Stimulated activated CD4-positive, alpha-beta T cell treated with anti-CD3 and anti-CD28 coated beads, TNF-alpha, amount 100 ng/mL, for 4 hours (primary cell): ENCODE results near the gene AGFG1.

ENCODE experiments used
- DNase-seq, 3 experiments: peaks; one replicate each; pipeline ENCODE4 v3.0.0-alpha.2; 2020; ENCODE audit warnings: low read depth in 3 of 3

The AGFG1 gene

DNA sequence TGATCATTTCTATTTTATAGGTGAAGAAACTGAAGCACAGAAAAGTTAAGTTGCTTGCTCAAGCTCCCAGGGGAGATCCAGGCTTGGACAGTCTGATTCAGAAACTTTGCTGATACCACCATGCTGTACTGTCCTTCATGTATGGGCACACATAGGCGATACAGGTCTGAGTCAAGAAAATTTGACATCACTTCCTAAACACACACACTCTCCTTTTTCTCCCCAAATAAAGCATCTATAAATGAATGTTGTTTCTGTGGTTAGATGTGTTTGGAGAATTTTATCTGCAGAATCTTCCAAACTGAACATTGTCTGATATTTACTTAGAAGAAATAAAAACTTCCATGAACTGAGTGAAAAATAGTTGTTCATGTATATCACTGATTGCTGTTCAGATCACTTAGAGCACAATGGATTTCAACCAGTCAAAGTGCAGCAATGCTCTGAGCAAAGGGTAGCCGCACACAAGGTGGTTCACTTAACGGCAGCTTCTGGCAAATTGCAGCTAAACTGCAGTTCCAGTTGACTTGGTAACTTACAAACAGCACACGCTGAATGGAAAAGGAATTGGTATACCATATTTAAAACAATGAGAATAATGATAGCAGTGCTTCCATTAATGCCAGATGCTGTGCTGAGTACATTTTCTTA lies 10.0 kb upstream of the AGFG1 start:
- no peak for DNase-seq

GRCh38 chr2:227462462-227462951 lies 9.4 kb upstream of the AGFG1 start:
- DNase-seq: no peak

GRCh38 chr2:227462972-227463931 lies 8.7 kb upstream of the AGFG1 start:
- no peak for DNase-seq

- no peak for DNase-seq
These were observed 7.6 kb upstream of the AGFG1 start for GRCh38 chr2:227464361-227464760.

- DNase-seq: no peak
These were observed 7.1 kb upstream of the AGFG1 start for GRCh38 chr2:227464851-227465250.

DNA sequence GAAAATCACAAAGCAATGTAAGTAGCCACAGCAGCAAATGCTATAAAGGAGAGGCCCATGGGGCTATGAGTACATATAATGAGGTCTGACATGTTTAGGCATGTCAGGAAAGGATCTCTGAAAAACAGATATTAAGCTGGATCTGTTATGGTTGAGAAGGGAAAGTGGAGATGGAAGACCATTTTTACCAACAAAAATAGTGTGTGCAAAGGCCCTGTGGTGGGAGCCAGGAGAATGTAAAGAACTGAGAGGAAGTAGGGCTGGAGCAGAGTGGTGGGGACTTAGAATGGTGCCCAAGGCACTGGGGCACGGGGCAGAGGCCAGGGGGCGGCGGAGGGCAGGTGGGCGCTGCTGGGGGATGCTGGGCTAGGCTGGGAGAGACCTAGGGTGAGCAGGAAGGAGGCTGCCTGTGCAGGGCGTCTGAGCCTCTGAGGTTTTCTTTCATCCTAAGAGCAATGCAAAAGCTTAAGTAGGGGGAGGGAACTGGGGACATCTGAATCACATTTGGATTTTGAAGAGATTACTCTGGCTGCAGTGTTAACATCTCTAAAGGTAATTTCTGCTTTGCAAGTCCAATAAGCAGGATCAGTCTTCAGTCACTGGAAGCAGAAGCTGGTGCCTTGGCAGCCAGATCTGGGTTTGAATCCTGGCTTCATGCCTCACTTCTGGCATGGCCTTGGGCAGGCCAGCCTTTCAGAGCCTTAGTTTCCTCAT lies 4.9 kb upstream of the AGFG1 start:
- no peak for DNase-seq

DNA sequence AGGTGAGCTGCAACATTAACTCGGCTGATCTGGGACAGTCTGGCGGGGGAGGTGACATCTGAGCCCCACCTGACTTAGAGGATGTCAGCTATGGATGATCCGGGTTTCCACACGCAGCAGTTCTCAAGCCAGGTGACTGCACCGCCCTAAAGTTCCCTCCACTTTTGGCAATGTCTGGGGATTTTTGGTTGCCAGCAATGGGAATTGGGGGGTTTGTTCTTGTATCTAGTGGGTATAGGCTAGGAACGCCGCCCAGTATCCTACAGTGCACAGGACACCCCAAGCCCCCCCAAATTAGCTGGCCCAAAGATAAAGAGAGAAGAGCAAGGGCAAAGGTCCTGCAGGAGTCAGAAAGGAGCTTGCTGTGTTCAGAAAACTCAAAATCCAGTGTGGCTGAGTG lies 544 bp upstream of the AGFG1 start:
- no peak for DNase-seq

- peak in 2 of 3 experiments; percentile 43 to 52 for DNase-seq
These were observed 537 bp downstream of the AGFG1 start for GRCh38 chr2:227472265-227473121.

DNA sequence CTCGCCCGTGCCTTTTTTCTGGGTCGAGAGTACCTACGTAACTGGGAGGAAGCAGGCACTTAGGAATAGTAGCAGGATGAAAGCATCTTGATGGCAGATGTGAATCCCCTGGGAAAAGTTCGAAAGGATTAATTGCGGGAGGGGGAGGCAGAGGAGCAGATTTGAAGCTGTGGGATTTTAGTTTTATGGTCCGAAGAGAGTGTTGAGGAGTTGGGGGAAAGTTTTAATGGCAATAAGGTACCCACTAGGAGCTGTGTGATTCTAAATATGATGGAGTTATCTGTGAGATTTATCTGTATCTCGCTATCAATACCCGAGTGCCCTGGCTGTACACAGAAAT lies 1.1 kb downstream of the AGFG1 start:
- no peak for DNase-seq

DNA sequence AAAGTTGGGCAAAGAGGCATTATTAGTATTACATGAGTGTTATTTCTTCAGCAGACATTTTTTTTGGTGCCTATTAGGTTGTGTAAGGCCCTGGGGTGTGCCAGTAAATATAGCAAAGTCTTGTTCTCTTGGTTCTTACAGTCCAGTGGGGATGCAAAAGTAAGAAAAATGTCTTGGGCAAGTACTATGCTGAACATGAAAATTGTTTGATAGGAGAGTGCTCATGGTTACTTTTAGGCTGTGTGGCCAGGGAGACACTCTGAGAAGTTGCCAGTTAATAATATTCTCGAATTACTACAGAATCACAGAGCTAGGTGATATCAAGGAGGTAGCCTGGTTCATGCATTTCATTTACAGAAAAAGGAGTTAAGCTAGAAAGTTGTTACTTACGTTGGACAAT lies 1.9 kb downstream of the AGFG1 start:
- DNase-seq: no peak

- no peak for DNase-seq
These were observed 2.5 kb downstream of the AGFG1 start for GRCh38 chr2:227474410-227474809.

GRCh38 chr2:227477291-227477690 lies 5.3 kb downstream of the AGFG1 start:
- no peak for DNase-seq

DNA sequence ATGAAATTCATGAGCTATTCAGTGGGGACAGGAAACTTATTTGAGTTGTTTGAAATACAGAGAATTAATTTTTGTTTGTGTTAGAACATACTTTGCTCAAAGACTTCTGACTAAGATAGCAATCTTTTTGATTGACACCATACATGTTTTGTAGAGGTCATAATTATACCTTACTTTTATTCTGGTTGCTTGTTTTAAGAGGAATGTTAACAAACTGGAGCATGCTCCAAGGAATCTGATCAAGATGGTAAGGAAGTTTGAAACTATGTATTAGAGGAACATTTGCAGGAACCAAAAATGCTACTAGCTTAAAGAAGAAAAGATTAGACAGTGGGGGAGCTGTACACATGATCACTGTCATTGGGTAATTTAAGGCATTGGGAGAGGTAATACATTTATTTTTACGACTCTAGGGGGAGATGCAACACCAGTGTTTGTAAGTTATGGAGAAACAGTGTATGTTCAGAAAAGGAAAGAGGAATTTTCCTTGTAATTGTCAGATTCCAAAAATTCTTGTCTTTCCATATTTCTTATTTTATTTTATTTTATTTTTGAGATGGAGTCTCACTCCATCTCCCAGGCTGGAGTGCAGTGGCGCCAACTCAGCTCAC lies 8.0 kb downstream of the AGFG1 start:
- no peak for DNase-seq

DNA sequence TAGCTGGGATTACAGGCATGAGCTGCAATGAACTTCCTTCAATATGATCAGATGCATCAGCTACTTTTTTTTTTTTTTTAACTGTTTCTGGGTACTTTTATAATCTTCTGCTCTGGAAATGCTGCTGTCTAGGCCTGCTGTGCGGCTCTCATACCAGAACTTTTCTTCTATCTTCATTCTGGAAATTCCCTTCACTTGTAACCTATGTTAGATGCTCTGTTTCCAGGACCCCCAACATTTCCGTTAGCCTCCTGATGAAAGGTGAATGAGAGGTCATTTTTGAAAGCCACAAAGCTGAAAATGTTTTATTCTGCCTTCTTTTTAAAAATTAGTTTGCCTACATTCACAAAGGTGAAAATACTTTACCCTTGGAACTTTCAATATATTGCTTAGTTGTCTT lies 8.6 kb downstream of the AGFG1 start:
- no peak for DNase-seq

DNA sequence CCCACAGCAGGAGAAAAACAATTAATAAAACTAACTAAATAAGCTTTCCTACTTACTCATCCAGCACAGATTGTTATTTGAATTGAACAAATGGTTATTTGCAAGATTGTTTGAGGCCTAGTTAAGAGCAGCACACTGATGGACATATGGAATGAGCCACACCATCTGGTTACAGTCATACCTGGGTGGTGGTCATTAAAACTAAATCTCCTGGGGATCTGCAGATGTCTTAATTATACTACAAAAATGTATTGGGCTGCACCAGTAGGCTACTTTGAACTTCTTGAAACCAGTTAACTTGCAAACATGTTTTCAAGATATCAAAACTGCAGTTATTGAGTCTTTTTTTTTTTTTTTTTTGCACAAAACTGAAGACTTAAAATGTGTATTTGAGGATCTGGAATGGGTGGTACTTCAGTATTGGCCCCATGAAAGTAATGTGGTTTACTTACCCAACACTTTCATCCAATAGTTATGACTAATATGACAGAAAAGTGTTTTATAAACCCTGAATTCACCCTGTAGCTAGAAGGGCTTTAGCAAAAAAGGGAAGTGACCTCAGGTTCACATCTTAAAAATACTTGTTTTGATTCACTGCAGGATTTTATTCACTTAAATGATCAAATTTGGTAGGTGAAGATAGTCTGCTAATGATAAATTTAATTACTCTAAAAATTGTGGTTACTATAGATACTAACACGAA lies 10.8 kb downstream of the AGFG1 start:
- DNase-seq: no peak

- DNase-seq: no peak
These were observed 13.5 kb downstream of the AGFG1 start for GRCh38 chr2:227485429-227485828.

- no peak for DNase-seq
These were observed 14.7 kb downstream of the AGFG1 start for GRCh38 chr2:227486688-227487087.

DNA sequence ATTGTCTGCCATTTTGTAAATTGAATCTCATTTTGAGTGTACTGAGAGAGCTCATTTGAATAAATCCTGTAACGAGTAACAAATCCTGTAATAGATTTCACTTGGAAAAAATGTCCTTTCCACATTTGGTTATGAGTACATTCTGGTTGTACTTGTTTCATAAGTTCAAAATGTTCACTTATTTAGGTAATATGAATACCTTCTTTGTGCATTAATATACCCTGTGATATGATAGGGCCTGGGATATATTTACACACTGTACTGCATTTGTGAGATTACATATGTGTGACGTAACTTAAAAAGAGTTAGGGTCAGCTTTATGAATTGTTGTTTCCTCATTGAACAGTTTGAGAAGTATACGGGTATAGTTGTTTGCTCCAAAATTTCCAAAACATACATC lies 16.1 kb downstream of the AGFG1 start:
- DNase-seq: no peak

- no peak for DNase-seq
These were observed 19.4 kb downstream of the AGFG1 start for GRCh38 chr2:227491386-227491785.

- DNase-seq: no peak
These were observed 21.6 kb downstream of the AGFG1 start for GRCh38 chr2:227493524-227493923.
